HG03097 (cell line): ENCODE results near the gene SELENOF.
"Not testable (repeated sequence)": the region's sequence is repeated elsewhere in the genome, so short reads cannot be mapped to it uniquely, and the experiment has no call there.

Source experiments
- ATAC-seq: cut with Tn5 transposase; IDR thresholded peaks from one replicate; pipeline ENCODE4 v1.9.1; 2021; ENCODE audit not compliant: unreplicated experiment, low FRiP score

Gene SELENOF

DNA sequence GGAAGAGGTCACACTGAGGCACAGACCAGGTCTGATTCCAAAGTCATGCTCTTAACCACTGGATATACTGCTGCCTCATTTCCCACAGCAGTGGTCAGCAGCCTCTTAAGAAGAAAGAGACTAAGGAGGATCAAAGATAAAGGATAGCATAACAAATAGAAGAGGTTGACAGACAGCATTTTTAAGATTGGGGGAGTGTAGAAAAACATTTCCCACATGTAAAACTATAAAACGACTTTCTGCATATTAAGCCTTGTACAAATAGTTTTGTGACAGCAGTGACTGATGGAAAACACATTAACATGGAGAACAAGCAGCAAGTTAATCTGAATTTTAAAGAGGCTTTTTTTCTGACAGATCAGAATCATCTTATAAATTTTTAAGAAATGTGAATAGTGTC is 92.0 kb downstream of the SELENOF start:
- no peak for ATAC-seq

- not testable (repeated sequence) for ATAC-seq
These were observed 94.0 kb downstream of the SELENOF start for GRCh38 chr1:86819970-86820369.

GRCh38 chr1:86817246-86817826 is 96.6 kb downstream of the SELENOF start:
- ATAC-seq = not testable (repeated sequence)

DNA sequence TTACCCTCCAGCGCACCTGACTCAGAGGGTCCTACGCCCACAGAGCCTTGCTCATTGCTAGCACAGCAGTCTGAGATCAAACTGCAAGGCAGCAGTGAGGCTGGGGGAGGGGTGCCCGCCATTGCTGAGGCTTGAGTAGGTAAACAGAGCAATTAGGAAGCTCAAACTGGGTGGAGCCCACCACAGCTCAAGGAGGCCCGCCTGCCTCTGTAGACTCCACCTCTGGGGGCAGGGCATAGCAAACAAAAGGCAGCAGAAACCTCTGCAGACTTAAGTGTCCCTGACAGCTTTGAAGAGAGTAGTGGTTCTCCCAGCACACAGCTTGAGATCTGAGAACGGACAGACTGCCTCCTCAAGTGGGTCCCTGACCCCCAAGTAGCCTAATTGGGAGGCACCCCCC is 99.8 kb downstream of the SELENOF start:
- ATAC-seq = not testable (repeated sequence)
